ENCODE results near the gene SND1.

Gene SND1

GRCh38 chr7:127973832-127974231 is 321.8 kb downstream of the SND1 start:
- no peak for DNase-seq

- DNase-seq, result no peak
Measured at GRCh38 chr7:127974446-127975035, 322.5 kb downstream of the SND1 start.

- no peak for DNase-seq
Measured at GRCh38 chr7:127976056-127976737, 324.2 kb downstream of the SND1 start.

GRCh38 chr7:127976738-127977120 is 324.7 kb downstream of the SND1 start:
- no peak for DNase-seq

- DNase-seq, result no peak
Measured at GRCh38 chr7:127978421-127978820, 326.4 kb downstream of the SND1 start.

- DNase-seq, result no peak
Measured at GRCh38 chr7:127979113-127979727, 327.2 kb downstream of the SND1 start.

GRCh38 chr7:127979728-127980126 is 327.7 kb downstream of the SND1 start:
- DNase-seq, result no peak

- DNase-seq, result no peak
Measured at GRCh38 chr7:127980901-127981300, 328.9 kb downstream of the SND1 start.

- DNase-seq, result peak in 1 of 5 experiments; percentile 6
Measured at GRCh38 chr7:127981965-127982364, 330.0 kb downstream of the SND1 start.

GRCh38 chr7:127983804-127984332 is 331.9 kb downstream of the SND1 start:
- DNase-seq, result peak in 1 of 5 experiments; percentile 15

GRCh38 chr7:127986581-127987521 is 334.9 kb downstream of the SND1 start:
- DNase-seq, result no peak

- no peak for DNase-seq
Measured at GRCh38 chr7:127988751-127989150, 336.8 kb downstream of the SND1 start.

GRCh38 chr7:127993317-127993716 is 341.3 kb downstream of the SND1 start:
- no peak for DNase-seq

- no peak for DNase-seq
Measured at GRCh38 chr7:127993987-127994386, 342.0 kb downstream of the SND1 start.

- DNase-seq, result no peak
Measured at GRCh38 chr7:127995156-127995880, 343.3 kb downstream of the SND1 start.

GRCh38 chr7:127995881-127996215 is 343.9 kb downstream of the SND1 start:
- DNase-seq, result no peak

GRCh38 chr7:127996253-127997071 is 344.5 kb downstream of the SND1 start:
- DNase-seq, result no peak

GRCh38 chr7:127997226-127997922 is 345.4 kb downstream of the SND1 start:
- no peak for DNase-seq

- DNase-seq, result no peak
Measured at GRCh38 chr7:127998671-127999070, 346.7 kb downstream of the SND1 start.

GRCh38 chr7:128000048-128000447 is 348.1 kb downstream of the SND1 start:
- DNase-seq, result no peak

- no peak for DNase-seq
Measured at GRCh38 chr7:128000854-128001265, 348.9 kb downstream of the SND1 start.

Data from T-helper 2 cell (primary cell).